Hematopoietic multipotent progenitor cell treated with erythropoietin and hydrocortisone succinate and interleukin-3 and kit ligand, for 4 days (in vitro differentiated cells): ENCODE data around the gene ATP6V1F.

ENCODE experiments used
- DNase-seq: peaks from one replicate; pipeline ENCODE4 v3.0.0-alpha.2; 2015

Gene ATP6V1F

DNA sequence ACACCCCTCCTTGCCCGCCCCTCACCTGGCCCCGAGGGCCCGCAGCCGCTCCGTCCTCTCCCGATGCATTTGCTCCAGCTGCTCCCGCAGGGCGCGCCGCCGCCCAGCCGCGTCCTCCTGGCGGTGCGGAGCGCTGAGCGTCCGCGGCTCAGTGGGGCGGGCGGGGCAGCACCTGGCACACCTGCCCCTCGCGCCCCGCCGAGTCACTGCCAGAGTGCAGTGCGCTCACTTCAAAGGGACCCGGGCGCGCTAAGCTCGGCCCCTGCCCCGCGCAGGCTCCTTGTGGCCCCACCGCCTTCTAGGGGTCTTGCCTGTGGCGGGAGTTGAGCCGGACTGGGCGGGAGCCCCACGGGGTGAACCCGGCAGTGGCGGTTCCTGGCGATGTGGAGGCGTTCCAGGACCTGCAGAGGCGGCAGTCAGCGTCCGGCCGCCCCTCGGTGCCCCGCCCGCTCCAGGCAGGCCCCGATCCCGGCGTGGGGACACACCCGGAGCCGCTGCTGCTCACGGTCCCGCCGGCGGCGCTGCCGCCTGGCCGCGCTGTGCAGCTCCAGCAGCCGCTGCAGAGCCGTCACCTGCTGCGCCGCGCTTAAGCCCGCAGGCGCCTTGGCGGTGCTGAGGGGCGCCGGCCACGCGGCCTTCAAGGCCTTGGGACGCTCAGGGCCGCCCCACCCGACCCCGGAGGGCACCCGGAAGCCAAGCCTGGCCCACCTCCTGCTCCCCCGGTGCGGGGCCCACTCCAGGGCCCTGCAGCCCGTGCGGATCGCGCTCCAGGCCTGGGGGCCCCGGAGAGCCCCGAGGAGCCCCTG, 6.7 kb downstream of the ATP6V1F start:
- peak; percentile 82 for DNase-seq

DNA sequence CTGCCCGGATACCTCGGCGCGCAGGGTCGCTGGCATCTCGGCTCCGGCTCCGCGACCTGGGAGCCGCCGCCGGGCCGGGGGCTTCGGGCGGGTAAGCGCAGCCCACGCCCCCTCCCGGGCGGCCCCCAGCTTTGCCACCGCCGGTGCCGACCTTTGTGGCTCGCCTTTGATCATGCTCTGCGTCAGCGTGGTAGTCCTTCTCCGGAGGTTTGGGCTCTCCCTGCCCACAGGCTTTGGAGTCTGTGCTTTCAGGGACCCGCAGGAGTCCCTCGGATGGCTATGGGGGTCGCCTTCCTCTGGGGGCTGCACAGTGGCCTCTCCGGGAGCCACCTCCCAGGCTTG, 7.3 kb downstream of the ATP6V1F start:
- DNase-seq = no peak

DNA sequence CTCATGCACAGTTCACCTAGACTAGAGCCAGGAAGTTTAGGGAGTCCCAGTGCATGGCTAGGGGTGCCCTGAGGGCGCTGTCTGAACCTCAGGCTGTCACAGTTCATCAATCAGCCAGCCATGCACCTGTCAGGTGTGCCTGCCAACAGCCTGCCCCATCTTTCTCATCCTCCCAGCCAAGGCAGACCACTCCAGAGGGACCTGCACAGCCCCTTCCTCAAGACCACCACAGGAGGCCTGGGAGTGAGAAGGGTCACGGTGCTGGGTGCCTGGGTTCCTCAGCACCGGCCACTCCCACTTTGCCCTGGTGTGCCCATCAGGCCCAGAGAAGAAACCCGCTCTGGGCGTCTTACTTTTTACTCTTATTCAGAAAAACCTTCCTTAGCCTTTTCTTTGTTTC, 8.4 kb downstream of the ATP6V1F start:
- no peak for DNase-seq

DNA sequence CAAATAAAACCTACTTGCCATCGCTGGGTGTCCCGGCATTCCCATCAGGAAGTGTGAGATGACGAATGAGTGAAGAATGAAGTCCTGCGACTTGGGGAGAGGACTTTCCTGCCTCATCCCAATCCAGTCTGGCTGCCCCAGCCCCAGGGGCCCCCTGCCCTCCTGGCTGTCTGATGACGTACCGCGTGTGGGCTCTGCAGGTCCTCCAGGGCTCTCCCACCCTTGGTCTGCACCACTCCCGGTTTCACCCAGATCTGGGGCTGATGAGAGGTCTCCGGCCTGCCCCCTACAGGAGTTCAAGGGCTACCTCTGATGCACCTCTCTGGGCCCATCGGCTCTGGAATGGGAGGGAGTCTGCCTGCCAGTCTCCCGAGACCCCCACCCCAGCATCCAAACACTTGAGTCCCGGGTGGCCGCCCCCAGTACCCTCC, 9.8 kb downstream of the ATP6V1F start:
- no peak for DNase-seq

DNA sequence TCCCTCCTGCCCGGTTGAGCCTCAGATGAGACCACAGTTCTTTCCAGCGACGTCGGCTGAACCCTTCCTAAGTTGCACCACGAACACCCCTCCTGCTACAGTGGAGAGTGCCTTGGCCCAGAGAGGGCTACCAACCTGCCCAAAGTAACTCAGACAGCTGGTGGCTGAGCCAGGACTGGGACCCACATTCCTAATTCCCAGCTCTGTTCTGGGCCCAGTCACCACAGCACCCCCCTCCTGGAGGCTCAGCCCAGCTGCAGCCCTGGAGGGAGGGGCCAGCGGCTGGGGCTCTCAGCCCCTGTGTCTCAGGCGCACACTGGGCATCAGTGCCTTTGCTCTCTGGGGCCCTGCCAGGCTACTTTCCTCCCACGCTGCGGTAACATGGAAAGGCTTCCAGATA, 10.6 kb downstream of the ATP6V1F start:
- DNase-seq = no peak

DNA sequence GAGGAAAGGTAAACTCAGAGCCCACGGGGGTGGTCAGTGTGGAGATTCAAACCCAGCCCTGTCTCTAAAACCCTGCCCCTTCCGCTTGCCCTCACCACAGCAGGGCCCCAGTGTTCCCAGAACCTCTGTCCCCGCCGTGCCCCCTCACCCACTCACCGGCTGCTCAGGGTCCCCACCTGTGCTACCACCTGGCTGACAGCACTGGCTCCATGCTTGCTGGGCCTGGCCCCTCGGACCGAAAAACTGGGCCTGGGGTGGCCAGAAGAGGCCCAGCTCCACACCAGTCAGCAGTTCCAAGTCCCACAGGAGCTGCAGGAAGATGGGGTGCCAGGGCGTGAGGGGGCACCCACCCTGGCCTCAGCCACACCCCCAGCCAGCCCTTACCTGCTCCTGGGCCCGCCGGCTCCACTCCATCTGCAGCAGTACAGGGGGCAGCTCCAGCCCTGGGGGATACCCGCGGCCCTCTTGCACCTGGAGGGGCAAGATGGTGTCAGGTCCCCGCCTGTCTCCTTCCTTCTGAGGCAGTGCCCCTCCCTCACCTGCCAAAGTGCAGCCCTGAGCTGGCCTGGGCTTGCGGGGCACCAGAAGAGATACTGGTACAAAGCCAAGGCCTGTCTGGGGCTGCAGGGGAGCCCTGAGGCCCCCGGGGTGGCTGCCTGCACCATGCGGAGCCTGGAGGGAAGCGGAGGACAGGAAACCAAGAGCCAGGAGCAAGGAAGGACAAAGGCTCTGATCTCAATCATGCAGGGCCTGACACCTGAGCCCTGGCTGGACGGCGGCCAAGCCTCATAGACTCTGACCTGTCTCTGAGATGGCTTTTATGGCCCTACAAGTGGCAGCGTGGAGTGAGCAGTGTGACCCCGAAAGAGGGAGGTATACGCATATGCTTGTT, 11.7 kb downstream of the ATP6V1F start:
- DNase-seq = no peak

DNA sequence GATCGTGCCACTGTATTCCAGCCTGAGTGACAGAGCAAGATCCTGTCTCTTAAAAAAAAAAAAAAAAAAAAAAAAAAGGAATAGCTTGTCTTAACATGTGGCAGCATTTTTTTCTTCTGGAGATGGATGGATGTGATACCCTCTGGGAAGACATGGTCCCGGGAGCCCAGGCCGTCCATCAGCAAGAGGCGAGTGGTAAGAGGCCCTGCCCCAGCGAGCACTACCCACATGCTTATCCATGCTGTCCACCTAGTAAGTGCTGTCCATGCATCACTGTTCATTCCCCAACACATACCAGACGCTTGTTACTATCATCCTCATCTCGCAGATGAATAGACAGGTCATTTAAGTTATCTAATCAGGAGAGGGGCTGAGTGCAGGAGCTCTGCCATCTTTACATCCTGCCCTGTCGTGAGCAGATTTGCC, 12.9 kb downstream of the ATP6V1F start:
- DNase-seq = no peak

DNA sequence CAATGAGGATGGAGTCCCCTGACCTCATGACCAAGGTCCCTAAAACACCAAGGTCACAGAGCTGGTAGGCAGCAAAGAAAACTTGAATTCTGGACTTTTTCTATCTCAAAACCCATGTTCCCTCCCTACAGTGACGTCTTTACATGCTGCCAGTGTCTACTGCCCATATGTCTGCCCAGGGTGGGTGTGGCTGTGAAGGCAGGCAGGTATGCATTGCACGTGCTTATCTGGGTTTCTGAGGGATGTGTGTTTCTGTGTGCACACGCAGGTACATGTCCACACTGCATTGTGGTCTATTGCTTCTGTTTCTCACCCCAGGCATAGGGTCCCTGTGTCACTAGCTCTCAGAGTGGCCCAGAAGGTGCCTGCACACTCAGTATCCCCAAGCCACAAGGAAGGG, 13.5 kb downstream of the ATP6V1F start:
- DNase-seq = no peak

DNA sequence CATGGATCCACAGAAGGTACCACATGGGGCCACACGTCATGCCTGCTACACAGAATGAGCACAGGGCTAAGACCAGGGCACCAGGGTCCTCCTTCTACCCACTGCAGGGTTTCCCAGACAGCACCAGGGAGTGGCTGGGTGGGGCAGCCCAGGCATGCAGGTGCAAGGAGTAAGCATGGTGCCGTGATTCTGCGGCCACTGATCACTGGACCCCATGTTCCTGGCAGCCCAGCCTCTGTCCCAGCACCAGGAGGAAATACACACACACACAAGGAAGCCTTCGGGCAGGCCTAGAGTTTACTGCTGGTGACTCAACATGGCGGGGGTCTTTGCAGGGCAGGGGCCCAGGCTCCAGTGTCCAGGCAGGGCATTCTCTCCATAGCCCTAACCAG, 13.9 kb downstream of the ATP6V1F start:
- DNase-seq = no peak

DNA sequence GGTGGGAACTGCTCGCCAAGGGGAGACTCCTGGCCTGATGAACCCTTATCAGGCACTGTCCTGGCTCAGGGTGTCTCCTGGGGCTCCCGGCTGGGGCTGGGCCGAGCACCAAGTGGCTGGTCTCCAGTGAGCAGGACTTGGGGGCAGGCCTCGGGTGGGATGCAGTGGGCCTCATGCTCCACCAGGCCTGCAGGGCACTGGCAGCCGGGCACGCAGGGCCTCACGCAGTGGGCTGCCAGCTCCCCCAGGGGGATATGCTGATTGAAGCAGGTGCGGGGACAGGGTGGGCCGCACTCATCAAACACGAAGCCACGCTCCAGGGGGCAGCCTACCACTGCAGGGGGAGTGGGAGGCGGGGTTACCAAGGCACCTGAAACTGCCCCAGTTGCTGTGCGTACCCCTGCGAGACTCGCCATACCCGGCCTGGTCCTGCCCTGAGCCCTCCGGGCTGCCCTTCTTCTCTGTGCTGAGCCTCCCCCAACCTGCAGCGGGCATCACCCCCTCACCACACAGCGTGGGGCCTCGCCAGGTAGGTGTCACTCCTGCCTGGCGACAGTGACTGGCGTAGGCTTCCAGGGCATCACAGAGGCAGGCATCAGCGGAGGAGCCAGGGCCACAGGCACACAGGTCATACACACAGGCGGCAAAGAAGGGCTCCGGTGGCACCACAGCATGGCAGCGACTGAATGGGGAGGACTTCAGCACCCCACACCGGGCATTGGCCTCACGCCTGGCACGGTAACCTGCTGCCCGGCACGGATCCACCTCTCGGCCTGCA, 14.5 kb downstream of the ATP6V1F start:
- no peak for DNase-seq

DNA sequence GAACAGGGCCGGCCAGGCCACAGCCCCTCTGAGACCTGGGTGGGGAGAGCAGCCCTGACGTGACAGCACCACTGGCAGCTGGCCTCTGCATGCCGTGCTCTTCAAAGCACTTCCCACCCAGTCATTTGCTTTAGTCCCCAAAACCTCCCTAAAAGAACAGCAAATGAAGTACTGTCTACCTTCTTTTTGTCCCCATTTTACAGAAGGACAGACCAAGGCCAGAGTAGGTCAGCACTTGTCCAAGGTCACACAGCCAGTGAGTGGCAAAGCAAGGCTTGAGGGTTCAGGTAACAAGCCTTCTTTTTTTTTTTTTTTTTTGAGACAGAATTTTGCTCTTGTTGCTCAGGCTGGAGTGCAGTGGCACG, 15.1 kb downstream of the ATP6V1F start:
- no peak for DNase-seq

DNA sequence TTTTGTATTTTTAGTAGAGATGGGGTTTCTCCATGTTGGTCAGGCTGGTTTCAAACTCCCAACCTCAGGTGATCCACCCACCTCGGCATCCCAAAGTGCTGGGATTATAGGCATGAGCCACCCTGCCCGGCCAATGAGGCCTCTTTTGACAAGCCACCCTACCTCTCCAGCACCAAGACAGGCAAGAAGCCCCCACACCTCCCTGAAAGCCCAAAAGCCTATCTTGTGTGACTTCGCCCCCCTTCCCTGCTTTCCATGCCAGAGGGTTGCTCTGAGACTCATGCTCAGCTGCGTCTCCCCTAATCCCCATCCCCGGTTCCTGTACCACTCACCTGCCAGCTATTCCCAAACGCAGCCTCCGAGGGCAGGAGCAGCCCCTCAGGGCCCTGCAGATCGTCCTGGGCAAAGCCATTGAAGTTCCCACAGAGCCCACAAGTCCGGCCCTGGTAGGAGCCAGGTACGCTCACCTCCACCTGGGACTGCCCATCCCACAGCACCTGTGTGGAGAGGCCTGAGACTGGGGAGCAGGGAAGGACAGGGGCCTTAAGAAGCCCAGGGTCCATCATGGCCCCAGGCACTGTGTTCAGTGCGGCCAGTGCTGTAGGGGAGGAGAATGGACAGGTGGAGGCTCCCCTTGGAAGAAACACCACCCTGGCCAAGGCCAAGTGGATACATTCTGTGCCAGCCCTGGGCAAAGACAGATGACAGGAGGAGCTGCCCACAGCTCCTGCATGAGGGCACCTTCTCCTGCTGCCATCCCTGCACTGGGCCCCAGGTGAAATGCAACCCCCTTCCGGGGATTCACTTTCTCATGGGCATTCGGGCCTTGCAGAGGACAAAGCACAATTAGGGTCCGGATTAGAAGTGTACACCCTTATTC, 15.8 kb downstream of the ATP6V1F start:
- DNase-seq = no peak

DNA sequence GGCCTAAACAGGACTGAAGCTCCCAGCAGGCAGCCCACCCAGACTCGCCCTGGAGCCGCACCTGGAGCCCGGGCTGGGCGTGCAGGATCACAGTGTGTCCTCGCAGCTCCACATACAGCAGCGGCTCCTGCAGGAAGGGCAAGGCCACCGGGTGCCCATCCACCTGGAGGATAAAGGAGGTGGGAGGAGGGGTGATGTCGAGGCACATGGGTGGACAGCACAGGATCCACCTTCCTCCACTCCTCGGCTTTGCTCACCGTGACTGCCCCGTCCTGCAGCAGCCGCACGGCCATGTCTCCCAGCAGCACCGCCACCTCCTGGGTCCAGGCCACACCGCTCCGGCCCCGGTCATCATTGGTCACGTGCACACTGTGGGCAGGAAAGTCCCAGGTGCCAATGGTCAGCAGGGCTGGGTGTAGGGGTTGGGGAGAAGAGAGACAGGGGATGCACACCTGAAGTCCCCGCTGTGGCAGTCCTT, 16.8 kb downstream of the ATP6V1F start:
- DNase-seq = no peak

DNA sequence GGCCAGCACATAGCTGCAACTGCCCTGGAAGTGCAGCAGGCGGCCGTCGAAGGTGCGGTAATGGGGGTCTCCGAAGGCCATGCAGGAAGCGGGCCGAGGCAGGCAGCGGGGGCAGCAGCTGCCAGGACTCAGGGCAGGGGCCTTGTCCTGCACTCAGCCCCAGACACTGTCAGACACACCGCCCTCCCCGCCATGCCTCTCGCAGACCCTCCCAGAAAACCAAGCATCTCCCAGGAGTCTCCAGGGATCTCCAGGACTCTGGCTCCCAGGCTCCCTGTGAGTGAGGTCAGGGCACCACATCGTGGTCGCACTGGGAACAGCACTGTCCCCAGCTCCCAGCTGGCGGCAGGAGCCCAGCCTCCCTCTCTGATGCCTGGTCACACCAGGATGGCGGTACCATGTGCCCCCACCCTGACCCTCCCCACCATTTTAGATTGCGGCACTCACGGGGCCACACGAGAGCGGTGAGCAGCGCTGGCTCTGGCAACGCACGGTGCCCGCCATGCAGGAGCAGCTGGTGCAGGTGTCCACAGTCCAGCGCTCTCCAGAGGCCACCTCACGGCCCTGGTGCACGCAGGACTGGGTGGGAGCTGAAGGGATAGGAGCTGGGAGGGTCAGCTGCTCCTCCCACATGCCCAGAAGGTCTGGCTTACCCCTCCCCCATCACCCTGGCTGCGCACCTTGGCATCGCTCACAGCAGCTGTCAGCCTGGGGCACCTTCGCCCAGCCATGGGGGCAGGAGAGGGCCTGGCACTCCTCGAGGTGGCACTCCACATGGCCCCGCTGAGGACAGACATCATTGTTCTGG, 17.5 kb downstream of the ATP6V1F start:
- peak; percentile 49 for DNase-seq

DNA sequence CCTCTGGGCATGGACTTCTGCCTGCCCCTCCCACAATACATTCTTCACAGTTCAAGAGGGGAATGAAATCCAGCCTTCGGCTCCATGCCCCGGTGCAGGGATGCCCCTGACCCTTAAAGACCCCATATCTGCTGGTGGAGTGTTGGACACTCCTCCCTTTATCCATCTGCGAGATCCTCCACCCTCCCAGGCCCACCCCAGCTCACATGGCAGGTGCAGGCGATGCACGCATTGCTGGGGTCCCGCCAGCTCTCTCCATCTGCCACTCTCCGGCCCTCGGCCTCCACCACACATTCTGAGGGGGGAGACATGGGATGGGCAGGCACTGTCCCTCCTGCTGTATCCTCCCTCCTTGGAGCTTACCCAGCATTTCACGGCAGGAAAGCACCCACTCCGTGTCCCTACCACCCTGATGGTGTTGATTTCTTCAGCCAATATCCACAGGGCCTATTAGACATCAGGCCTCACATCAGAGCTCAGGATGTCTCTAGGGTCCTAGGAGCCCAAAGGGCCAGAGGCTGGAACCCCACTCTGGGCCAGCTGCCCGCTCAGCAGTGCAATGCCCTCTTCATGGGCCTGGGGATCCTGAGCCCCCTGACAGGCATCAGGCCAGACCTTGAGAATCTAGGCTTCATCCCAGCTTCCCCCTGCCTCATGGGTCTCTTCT, 18.3 kb downstream of the ATP6V1F start:
- DNase-seq = no peak

DNA sequence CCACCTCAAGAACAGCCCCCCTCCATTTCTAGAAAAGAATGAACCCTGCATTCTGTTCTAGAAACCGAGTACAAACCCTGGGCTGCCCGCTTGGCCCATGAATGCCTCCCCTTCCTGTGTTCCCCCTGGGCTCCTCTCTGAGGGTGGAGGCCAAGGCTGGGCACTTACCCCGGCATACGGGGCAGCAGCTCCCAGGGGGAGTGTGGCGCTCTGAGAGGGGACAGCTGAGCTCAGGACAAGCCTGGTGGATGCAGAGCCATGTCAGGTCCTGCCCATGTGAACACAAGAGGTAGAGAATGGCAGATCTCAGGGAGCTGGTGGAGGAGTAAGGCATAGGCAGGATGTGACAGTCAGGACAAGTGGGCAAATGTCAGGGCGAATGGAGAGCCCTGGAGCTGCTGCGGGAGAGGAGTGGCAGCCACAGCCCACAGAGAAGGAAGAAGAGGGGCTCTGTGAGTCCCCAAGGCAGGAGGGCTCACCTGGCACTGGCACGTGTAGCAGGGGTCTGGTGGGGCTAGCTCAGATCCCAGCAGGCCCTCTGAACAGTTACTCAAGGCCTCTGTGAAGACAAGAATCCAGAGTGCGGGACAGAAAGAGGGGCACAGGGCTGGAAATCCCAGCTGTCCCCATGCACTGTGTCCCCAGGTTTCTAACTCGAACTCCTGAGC, 18.9 kb downstream of the ATP6V1F start:
- DNase-seq = no peak

DNA sequence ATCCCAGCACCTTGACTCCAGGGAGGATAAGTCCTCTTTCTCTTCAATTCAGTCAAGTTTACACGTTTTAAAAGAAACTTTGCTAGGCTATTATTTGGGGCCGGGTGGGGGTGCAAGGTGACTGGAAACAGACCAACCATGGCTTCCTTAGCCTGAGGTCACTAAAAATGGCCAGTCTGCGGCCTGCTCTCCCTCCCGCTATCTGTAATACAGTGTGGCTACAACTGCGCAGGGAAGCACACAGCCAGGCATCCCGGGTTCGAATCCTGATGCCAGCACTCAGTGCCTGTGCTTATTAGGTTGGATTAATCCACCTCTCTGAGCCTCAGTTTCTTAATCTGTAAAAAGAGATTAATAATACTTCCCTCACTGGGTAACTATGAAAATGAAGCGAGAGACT, 19.5 kb downstream of the ATP6V1F start:
- no peak for DNase-seq

DNA sequence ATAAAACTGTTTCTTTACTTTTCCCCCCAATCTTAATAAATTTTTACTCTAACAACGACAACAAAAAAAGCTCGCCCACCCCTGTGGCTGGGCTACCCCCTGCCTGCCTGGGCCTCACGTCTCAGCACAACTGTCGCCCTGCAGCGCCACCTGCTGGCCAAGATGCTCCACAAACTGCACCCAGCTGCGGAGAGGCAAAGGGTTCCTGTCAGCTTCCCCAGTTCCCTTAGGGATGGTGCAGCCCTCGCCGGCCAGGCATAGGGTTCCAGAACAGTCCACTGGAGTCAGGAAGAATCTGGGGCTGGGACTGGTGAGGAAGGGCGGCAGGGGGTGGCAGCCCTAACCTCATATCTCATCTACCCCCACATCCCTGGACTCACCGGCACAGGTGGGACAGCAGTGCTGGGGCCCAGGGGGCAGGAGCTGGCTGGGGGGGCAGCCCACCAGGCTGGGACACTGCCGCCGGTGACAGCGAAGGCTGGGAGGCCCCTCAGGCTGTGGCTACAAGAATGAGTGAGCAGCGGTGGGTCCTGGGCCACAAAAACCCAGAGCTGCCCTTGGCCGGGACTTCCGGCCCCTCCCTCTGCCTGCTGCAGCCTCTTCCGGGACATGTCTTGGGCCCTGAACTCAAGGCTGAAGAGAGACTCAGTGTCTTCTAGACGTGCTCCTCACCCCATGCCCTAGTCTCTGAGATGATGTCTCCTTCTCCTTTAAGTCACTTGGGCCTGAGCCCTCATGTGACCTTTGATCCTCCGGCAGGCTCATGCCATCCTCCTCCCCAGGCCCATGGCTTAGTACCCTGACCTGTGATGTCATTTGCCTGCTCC, 21.2 kb downstream of the ATP6V1F start:
- DNase-seq = peak; percentile 89
